IPS DF 4.7 (cell line): Measurements from ENCODE around the gene SEC24C.

Experiments
- DNase-seq: peaks from one replicate; pipeline ENCODE4 v3.0.0-alpha.2; 2013; ENCODE audit warnings: low spot score; ENCODE audit errors: extremely low read depth

SEC24C gene

DNA sequence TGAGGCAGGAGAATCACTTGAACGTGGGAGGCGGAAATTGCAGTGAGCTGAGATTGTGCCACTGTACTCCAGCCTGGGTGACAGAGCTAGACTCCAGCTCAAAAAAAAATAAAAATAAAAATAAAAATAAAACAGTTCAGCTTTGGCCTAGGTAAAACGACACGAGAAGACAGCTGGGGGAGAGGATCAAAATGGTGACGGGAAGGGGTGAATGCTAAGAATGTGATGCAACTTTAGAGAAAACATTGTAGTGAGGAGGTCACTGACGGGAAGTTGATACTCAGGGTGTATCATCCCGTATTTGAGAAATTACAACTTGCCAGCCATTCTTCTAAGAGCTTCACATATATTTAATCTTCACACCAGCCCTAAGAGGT, 66.2 kb downstream of the SEC24C start:
- no peak for DNase-seq

DNA sequence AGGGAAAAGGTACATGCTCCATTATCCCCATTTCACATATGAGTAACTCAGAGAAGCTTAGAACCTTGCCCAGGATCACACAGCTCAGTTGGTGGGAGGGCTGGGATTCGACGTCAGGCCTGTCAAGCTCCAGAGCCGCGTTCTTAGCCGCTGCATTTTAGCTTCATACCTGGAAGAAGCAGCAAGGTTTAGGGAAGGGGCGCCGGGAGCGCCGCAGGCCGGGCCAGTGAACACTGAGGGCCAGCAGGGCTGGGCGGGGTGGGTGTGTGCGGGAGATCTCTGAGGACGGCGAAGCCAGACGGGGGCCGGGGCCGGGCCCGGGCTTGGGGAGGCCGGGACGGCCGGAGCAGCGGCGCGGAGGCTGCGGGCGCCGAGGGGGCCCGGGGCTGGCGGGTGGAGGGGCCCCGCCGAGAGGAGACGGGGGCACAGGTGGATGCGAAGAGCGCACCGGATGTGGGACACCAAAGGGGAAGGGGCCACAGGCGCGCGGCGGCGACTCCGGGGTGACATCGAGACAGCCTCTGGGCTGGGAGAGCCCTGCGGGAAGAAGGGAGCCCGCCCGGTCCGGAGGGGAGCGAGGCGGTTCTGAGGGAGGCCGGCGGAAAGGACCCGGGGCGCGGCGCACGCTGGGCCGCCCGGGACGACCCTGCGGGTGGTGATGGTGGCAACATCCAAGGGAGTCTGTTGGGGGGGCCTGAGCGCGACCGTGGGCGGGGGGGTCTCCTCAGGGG, 66.7 kb downstream of the SEC24C start:
- DNase-seq, result no peak

DNA sequence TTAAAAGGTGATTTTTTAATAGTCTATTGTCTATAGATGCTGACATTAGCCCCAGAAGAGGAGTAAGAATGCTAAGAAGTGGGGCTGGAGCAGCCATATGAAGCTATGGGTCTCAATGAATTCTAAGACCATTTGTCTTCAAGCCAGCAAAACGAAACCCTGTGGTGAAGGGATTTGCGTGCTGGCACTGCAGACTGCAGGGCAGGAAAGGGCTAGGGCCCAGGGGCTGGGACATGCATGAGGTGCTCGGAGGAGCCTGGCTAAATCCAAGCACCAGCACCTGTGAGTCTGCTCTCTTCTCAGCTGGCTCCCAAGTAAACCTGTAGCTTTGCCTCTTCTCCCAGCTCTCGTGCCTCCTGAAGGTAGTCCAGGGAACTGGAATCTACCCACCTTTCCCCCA, 68.5 kb downstream of the SEC24C start:
- DNase-seq, result no peak

DNA sequence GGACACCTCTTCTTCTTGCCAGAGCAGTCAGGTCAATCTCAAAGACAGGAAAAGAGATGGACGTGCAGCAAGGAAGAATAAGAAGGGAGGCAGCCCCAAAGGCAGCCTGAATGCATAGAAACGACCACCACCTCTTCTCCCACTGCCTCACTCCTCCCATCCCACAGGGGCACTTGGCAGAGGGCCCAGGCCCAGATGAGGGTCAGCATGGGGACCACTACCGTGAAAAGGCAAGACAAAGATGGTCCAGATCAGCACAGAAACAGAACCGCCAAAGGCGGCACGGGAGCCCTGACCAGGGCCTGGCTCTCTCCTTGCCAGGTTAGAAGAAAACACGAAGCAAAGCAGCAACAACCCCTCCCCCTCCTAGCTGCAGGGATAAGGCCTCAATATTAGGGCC, 69.2 kb downstream of the SEC24C start:
- DNase-seq, result no peak

DNA sequence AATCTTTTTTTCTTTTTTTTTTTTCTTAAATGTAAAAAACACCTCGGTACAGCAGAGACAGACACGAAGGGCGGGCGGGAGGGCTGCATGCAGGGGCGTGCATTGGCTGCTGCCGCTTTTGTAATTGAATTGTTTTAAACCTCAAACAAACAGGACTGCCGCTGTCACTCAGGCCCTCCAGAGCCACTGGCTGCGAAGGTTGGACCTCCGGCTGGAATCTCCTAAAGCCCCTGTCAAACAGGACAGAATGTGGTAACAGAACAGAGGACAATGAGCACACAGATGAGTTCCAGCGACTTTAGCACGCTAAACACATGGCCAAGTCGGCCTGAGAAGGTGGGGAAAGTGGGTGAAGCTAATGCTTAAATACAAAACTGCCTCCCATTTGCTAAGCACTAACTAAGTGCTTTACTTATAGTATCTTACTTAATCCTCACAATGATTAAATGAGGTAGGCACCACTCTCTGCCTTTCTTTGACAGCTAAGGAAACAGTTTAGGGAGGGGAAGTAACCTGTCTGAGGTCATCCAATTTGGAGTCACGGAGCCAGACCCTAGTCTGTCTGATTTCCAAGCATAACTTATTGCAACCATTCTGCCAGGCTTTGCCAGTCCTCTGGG, 70.2 kb downstream of the SEC24C start:
- no peak for DNase-seq

DNA sequence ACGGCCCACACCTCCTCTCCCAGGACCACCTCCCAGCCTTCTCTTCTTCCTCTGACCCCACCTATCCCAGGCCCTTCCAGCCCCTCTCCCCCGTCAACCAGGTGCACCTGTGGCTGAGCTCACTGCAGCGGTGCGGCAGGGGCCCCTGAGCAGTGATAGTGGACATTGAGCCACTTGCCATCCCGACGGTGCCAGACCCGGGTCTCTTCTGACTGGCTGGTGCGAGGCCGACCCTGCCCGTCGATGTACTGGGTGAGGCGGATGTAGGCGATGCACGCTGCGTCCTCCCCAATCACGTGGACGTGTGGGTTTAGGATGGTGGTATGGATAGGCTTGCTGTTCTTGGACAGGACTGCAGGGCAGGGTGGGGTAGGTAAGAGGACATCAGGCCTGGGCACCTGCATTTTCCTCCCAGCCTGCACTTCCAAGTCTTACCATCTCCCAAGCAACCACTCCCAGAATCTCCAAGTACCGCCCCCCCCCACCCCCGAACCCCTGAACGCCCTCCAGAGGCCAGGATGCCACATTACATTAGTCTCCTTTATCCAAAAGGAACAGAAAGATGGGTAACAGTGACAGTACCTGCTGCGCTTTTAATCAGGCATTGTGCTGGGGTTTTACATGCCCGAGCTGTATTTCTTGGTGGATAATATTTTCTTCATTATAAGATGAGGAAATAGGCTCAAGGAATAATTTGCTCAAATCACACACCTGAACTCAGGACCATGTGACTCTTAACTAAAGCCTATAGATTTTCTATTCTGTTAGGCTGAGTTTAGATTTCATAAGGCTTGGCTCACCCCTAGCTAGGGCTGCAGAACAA, 70.9 kb downstream of the SEC24C start:
- DNase-seq, result no peak

DNA sequence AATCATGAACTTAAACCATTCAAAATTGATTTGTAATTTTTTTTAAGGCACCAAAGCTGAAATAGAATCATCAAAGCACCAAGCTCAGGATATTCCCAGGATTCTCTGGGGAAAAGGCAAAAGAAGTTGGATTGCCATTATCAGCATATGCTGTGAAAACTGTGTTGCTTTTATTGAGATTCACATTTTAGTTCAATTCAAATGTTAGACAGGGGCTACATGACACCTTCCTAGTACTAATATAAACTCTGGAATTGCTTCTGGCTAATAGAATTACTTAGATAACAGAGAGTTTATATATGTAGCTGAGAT, 71.5 kb downstream of the SEC24C start:
- DNase-seq, result no peak

DNA sequence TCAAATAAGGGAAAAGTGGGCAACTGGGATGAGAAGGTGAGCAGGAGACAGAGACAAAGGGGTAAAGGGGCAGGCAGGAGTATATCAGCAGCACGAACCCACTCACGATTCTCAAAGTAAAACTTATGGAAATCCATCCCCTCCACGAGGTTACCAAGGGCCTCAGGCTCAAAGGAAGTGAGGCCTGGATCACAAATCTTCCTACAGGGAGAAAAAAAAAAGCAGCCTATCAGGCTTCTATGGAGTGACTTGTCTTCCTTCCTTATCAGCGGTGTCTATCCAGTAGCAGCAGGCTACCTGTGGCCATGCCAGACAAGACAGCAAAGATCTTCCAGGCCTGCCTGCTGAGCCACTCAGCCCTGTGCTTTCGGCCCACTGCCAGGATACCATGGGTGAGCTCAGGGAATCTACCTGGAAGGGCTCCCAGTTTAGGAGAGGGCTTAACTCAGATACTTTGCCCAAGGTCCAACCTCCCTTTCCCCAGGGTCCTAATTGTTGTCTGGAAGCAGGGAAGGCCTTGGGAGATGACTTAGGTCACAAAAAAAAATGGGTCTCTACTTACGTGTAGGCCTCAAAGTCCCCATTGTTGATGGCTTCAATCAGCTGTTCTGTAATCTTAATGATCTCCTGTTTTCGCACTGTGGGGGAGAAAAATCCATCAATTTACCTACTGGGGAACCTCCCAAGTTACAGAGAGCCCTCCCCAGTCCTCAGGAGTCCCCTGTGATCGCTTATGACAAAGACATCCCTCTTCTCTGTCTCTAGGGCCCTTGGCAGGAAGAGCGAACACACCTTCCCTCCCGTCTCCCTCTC, 73.0 kb downstream of the SEC24C start:
- DNase-seq, result no peak

DNA sequence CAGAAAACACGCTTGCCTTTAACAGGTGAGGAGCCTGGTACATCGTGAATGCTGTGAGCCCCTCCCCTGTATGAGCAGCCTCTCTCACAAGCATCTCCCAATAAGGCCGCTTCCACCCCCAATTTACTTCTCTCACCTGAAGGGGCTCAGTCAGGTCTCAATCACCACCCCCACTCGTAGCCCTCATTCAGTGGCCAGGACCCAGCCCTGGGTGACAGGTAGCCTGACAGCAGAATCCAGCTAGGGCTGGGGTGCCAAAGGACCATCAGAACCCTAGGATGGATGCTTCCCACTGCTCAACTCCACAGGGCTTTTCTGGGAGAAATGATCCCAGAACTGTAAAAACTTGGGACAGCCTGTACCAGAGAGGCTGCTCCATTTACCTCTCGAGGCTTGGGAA, 73.7 kb downstream of the SEC24C start:
- DNase-seq, result no peak

DNA sequence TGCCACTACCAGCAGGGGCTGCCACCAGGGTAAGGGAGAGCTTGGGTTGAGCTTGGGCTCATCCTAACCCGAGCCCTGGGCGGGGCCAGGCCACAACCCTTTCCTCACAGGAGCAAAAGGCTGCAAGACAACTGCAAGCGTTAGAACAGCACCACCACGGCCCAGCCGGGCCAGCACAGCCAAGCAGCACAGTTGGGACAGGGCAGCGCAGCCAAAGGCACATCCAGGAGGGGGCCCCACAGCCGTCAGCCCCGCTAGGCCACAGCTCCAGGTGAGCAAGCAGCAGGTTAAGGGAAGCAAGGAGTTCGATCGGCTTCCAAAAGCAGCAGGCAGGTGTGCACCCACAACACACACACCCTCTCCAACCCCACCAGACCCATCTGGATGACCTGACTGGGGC, 74.2 kb downstream of the SEC24C start:
- no peak for DNase-seq

DNA sequence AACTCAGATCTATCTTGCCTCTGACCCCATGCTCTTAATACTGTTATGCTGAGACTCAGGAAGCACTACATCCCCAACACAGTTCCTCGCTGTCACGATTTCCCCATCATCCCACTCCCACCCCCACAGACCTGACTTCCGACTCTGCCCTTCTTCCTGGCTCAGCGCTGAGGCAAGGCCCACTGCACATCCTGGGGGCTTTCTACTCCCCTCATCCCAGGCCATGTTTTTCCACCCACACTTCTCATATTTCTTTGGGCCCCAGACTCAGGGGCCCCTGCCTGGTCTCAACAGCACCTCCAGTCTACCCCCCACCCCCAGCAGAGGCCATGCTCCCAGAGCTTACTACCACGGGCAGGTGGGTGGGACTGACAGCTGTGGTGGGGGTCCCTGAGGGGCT, 74.9 kb downstream of the SEC24C start:
- no peak for DNase-seq

DNA sequence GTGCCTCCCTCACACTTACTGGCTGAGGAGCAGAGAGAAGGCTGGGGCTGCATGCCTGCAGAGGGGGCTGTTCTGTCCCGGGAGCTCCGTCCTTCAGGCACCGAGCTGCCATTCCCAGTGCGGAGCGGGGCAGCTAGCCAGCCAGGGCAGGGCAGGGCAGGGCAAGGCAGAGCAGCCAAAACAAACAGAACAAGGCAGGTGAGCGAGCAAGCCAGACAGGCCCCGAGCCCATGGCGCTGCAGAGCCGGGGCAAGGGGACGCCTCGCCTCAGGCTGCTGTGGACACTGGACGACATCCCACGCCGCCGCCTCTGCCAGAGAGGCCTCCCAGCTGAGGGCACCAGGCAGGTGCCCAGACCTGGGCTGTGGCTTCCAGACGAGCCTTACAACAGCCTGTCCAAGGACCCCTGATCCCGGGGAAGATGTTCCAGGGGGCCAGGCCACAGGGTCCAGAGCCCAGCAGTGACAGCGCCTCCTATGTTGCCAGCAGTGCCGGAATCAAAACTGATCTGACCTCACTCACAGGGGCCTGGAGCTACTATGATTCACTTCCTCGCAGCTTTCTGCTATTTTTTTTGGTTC, 75.4 kb downstream of the SEC24C start:
- DNase-seq, result no peak
